Endodermal cell (in vitro differentiated cells): ENCODE data around the gene SGPP2. TPM values are rescaled to one million over a fixed set of nuclear protein-coding genes. Genes with fewer than 3 reads are reported as not detected.

Source experiments
- DNase-seq: peaks from one replicate; pipeline ENCODE4 v3.0.0-alpha.2; 2017
- H3K27ac ChIP-seq: 2 replicates; pipeline ENCODE4 v1.5.1; 2013; ENCODE audit warnings: mild to moderate bottlenecking, low read depth, low read length, moderate library complexity
- H3K27me3 ChIP-seq: 2 replicates; pipeline ENCODE4 v1.6.1; 2013; ENCODE audit warnings: mild to moderate bottlenecking, low read length, moderate library complexity; ENCODE audit not compliant: insufficient read depth, control insufficient read depth, poor library complexity, severe bottlenecking
- H3K36me3 ChIP-seq: 2 replicates; pipeline ENCODE4 v1.7.0; 2013; ENCODE audit warnings: mild to moderate bottlenecking, low read length, moderate library complexity; ENCODE audit not compliant: control insufficient read depth, insufficient read depth
- H3K4me1 ChIP-seq: one replicate; pipeline ENCODE4 v1.7.0; 2013; ENCODE audit warnings: low read length; ENCODE audit not compliant: control insufficient read depth, insufficient read depth
- H3K4me3 ChIP-seq: 2 replicates; pipeline ENCODE4 v1.5.1; 2013; ENCODE audit warnings: mild to moderate bottlenecking, low read length, moderate library complexity
- H3K9ac ChIP-seq: 2 replicates; pipeline ENCODE4 v1.6.1; 2013; ENCODE audit warnings: mild to moderate bottlenecking, low read length, moderate library complexity; ENCODE audit not compliant: poor library complexity, severe bottlenecking; ENCODE audit errors: extremely low read depth
- H3K9me3 ChIP-seq: 2 replicates; pipeline ENCODE4 v1.6.1; 2013; ENCODE audit warnings: mild to moderate bottlenecking, low read length, moderate library complexity; ENCODE audit not compliant: control insufficient read depth
- H3K27ac Mint-ChIP-seq: 2 replicates; pipeline ENCODE4 v1.8.0; 2020; ENCODE audit warnings: mixed read lengths
- H3K27me3 Mint-ChIP-seq: 2 replicates; pipeline ENCODE4 v1.8.0; 2021; ENCODE audit warnings: mild to moderate bottlenecking, mixed read lengths; ENCODE audit not compliant: insufficient read depth
- H3K36me3 Mint-ChIP-seq: 2 replicates; pipeline ENCODE4 v1.8.0; 2020; ENCODE audit warnings: low read depth, mixed read lengths
- H3K4me1 Mint-ChIP-seq: 2 replicates; pipeline ENCODE4 v1.8.0; 2020; ENCODE audit warnings: mixed read lengths
- H3K4me3 Mint-ChIP-seq: 2 replicates; pipeline ENCODE4 v1.8.0; 2020; ENCODE audit warnings: mild to moderate bottlenecking, moderate library complexity, mixed read lengths
- H3K9me3 Mint-ChIP-seq: 2 replicates; pipeline ENCODE4 v1.8.0; 2020; ENCODE audit warnings: mild to moderate bottlenecking, mixed read lengths
- CTCF ChIP-seq: fragments of 200-600 bp; sonication (generic); conservative IDR thresholded peaks from 2 replicates; pipeline ENCODE4 v1.5.0; 2021; ENCODE audit warnings: antibody characterized with exemption, mild to moderate bottlenecking
- WGBS, 2 experiments: methylation state at CpG; one replicate each; pipeline versions ENCODE4 v1.1.5 to v1.1.7; 2013; ENCODE audit warnings: missing lambda C conversion rate in 2 of 2, mixed read lengths in 1 of 2; ENCODE audit not compliant: insufficient coverage in 1 of 2, insufficient read length in 1 of 2; 5-methylcytosine and 5-hydroxymethylcytosine counted together
- total RNA-seq, 2 donors: library from RNA; stranded (reverse); fragmentation: NEBNext Ultra II Directional in 1 of 2; extraction: Animal tissue kit (Norgen Biotek cat#: 25700) in 1 of 2; gene quantifications; 2 replicates in 1 of 2; 3 replicates in 1 of 2; pipeline ENCODE4 v1.2.1, GENCODE V29; 2021

SGPP2 gene
- total RNA-seq, 2 donors from 2014 or later, result not detected

GRCh38 chr2:222485367-222486211, 61.2 kb downstream of the SGPP2 start:
- Histone ChIP-seq H3K4me1 (peaks cover 5% of the 10 kb centered on the region), H3K36me3 (no peaks in the 10 kb centered on the region), H3K9ac (no peak overlapping the region), H3K27ac (peak overlapping the region; percentile 68), H3K27me3 (peaks cover 56% of the 10 kb centered on the region), H3K9me3 (no peaks in the 10 kb centered on the region), H3K4me3 (no peak overlapping the region)
- H3K36me3 Mint-ChIP-seq, result no peaks in the 10 kb centered on the region
- no peak overlapping the region for H3K4me3 Mint-ChIP-seq
- peaks cover 79% of the 10 kb centered on the region for H3K27me3 Mint-ChIP-seq
- DNase-seq, result no peak
- H3K27ac Mint-ChIP-seq, result no peak overlapping the region
- no peak for TF ChIP-seq CTCF
- WGBS, 2 experiments, result 66 to 74% methylated on average over 6 to 12 of the region's 12 CpGs
- H3K4me1 Mint-ChIP-seq, result peaks cover 21% of the 10 kb centered on the region
- no peaks in the 10 kb centered on the region for H3K9me3 Mint-ChIP-seq

GRCh38 chr2:222490131-222490530, 65.8 kb downstream of the SGPP2 start:
- H3K9me3 Mint-ChIP-seq, result peaks cover 26% of the 10 kb centered on the region
- peaks cover 5% of the 10 kb centered on the region for H3K4me1 Mint-ChIP-seq
- Histone ChIP-seq H3K9ac (no peak overlapping the region), H3K36me3 (no peaks in the 10 kb centered on the region), H3K4me3 (no peak overlapping the region), H3K4me1 (no peaks in the 10 kb centered on the region), H3K27ac (no peak overlapping the region), H3K27me3 (peaks cover 16% of the 10 kb centered on the region), H3K9me3 (peaks cover 4% of the 10 kb centered on the region)
- H3K27me3 Mint-ChIP-seq, result peaks cover 62% of the 10 kb centered on the region
- no peak for DNase-seq
- H3K4me3 Mint-ChIP-seq, result no peak overlapping the region
- H3K27ac Mint-ChIP-seq, result no peak overlapping the region
- no peaks in the 10 kb centered on the region for H3K36me3 Mint-ChIP-seq
- TF ChIP-seq CTCF, result no peak

- DNase-seq, result no peak
- H3K27me3 Mint-ChIP-seq, result peaks cover 55% of the 10 kb centered on the region
- Histone ChIP-seq H3K9ac (no peak overlapping the region), H3K9me3 (peaks cover 4% of the 10 kb centered on the region), H3K27ac (no peak overlapping the region), H3K27me3 (no peaks in the 10 kb centered on the region), H3K4me1 (no peaks in the 10 kb centered on the region), H3K4me3 (no peak overlapping the region), H3K36me3 (no peaks in the 10 kb centered on the region)
- H3K4me1 Mint-ChIP-seq, result no peaks in the 10 kb centered on the region
- TF ChIP-seq CTCF, result no peak
- no peak overlapping the region for H3K4me3 Mint-ChIP-seq
- H3K9me3 Mint-ChIP-seq, result peaks cover 26% of the 10 kb centered on the region
- no peak overlapping the region for H3K27ac Mint-ChIP-seq
- H3K36me3 Mint-ChIP-seq, result no peaks in the 10 kb centered on the region
Measured at GRCh38 chr2:222492683-222493082, 68.3 kb downstream of the SGPP2 start.
